ENCODE measurements around the gene TNIK. TPM values are rescaled to one million over a fixed set of nuclear protein-coding genes. Genes with fewer than 3 reads are reported as not detected.

Gene TNIK
- polyA plus RNA-seq, 1 donor from 2014 or later = 19.3 TPM

GRCh38 chr3:171407759-171408158 lies 52.4 kb downstream of the TNIK start:
- no peaks in the 10 kb centered on the region for H3K79me2 ChIP-seq (replicated peaks; ENCODE audit: insufficient read depth, low read length)

GRCh38 chr3:171404376-171404967 lies 55.7 kb downstream of the TNIK start:
- H3K36me3 ChIP-seq (ENCODE audit: insufficient read depth, low read length) = peaks cover 3% of the 10 kb centered on the region
- H3K9ac ChIP-seq (ENCODE audit: low read length) = no peak overlapping the region
- no peaks in the 10 kb centered on the region for H3K27me3 ChIP-seq (ENCODE audit: insufficient read depth, low read depth, low read length)
- no peaks in the 10 kb centered on the region for H3K9me3 ChIP-seq (ENCODE audit: low read length)
- TF ChIP-seq, protein P1, sequence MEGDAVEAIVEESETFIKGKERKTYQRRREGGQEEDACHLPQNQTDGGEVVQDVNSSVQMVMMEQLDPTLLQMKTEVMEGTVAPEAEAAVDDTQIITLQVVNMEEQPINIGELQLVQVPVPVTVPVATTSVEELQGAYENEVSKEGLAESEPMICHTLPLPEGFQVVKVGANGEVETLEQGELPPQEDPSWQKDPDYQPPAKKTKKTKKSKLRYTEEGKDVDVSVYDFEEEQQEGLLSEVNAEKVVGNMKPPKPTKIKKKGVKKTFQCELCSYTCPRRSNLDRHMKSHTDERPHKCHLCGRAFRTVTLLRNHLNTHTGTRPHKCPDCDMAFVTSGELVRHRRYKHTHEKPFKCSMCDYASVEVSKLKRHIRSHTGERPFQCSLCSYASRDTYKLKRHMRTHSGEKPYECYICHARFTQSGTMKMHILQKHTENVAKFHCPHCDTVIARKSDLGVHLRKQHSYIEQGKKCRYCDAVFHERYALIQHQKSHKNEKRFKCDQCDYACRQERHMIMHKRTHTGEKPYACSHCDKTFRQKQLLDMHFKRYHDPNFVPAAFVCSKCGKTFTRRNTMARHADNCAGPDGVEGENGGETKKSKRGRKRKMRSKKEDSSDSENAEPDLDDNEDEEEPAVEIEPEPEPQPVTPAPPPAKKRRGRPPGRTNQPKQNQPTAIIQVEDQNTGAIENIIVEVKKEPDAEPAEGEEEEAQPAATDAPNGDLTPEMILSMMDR (IDR thresholded peaks at IDR 0.05; ENCODE audit: poor library complexity, severe bottlenecking) = no peak
- TF ChIP-seq EZH2 (IDR thresholded peaks at IDR 0.05; ENCODE audit: borderline replicate concordance, insufficient read depth, low read length, poor library complexity, severe bottlenecking) (no peak), RAD21 (conservative IDR thresholded peaks at IDR 0.05) (no peak), TAF1 (IDR thresholded peaks at IDR 0.05; ENCODE audit: low read depth) (no peak), REST (IDR thresholded peaks at IDR 0.05; ENCODE audit: borderline replicate concordance) (no peak), POLR2AphosphoS5 (IDR thresholded peaks at IDR 0.05) (no peak), SMC3 (conservative IDR thresholded peaks at IDR 0.05; ENCODE audit: poor library complexity) (no peak), EP300 (conservative IDR thresholded peaks at IDR 0.05; ENCODE audit: poor library complexity, severe bottlenecking) (no peak), MXI1 (conservative IDR thresholded peaks at IDR 0.05; ENCODE audit: poor library complexity, severe bottlenecking) (no peak)
- no peak overlapping the region for H3K27ac ChIP-seq (ENCODE audit: low read length)
- H2AFZ ChIP-seq (ENCODE audit: low read depth, low read length) = no peak overlapping the region
- no peaks in the 10 kb centered on the region for H3K9me2 ChIP-seq (ENCODE audit: insufficient read depth, low read length)
- H3F3A ChIP-seq (ENCODE audit: insufficient read depth, low read length, poor library complexity, severe bottlenecking) = no peaks in the 10 kb centered on the region
- no peak overlapping the region for H3K4me2 ChIP-seq (ENCODE audit: low read length)
- no peak overlapping the region for H3K4me3 ChIP-seq (ENCODE audit: low read length)
- H4K20me1 ChIP-seq (ENCODE audit: insufficient read depth) = no peaks in the 10 kb centered on the region
- no peaks in the 10 kb centered on the region for H3K79me2 ChIP-seq (replicated peaks; ENCODE audit: insufficient read depth, low read length)

More at GRCh38 chr3:171407759-171408158, 52.4 kb downstream of the TNIK start:
- Histone ChIP-seq H3F3A (ENCODE audit: insufficient read depth, low read length, poor library complexity, severe bottlenecking) (no peaks in the 10 kb centered on the region), H3K9me3 (ENCODE audit: low read length) (no peaks in the 10 kb centered on the region), H4K20me1 (ENCODE audit: insufficient read depth) (no peaks in the 10 kb centered on the region), H3K9ac (ENCODE audit: low read length) (no peak overlapping the region), H3K4me2 (ENCODE audit: low read length) (no peak overlapping the region), H3K4me3 (ENCODE audit: low read length) (no peak overlapping the region), H3K27me3 (ENCODE audit: insufficient read depth, low read depth, low read length) (no peaks in the 10 kb centered on the region), H2AFZ (ENCODE audit: low read depth, low read length) (no peak overlapping the region), H3K36me3 (ENCODE audit: insufficient read depth, low read length) (peaks cover 3% of the 10 kb centered on the region), H3K27ac (ENCODE audit: low read length) (peak overlapping the region; percentile 18), H3K9me2 (ENCODE audit: insufficient read depth, low read length) (no peaks in the 10 kb centered on the region)
- TF ChIP-seq TAF1 (IDR thresholded peaks at IDR 0.05; ENCODE audit: low read depth) = no peak
- TF ChIP-seq POLR2AphosphoS5 (IDR thresholded peaks at IDR 0.05) = peak; percentile 11
- no peak for TF ChIP-seq EZH2 (IDR thresholded peaks at IDR 0.05; ENCODE audit: borderline replicate concordance, insufficient read depth, low read length, poor library complexity, severe bottlenecking)
